ENCODE measurements around the gene TRIM50. TPM values are rescaled to one million over a fixed set of nuclear protein-coding genes. Genes with fewer than 3 reads are reported as not detected.
"Not testable (repeated sequence)": the region's sequence is repeated elsewhere in the genome, so short reads cannot be mapped to it uniquely, and the experiment has no call there.

Gene TRIM50
- total and polyA plus RNA-seq, 2 of the 4 experiments (the other 2 are of a cell fraction), result not detected

DNA sequence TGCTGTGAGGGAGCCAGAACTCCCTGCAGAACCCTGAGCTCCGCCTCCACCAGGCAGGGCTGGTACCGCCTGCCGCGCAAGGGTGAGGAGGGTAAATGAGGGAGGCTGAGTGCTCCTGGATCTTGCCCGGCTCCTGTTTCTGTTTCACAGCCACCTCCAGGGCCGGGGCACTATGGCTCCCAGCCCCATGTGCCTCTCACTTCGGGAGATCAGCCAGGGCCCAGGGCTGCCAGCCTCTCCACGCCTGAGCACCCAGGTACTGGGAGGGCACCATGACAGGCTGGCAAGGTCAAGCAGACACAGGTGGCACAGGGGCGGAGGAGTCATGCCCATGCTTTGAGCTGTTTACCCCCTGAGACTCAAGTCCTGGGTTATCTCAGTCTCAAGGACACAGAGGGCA is 8.3 kb downstream of the TRIM50 start:
- H3K79me1 ChIP-seq (ENCODE audit: low read depth in 1 of 2, low read length in 2 of 2); intact Hi-C loops (cut with micrococcal nuclease); in situ Hi-C loops (cut with MboI; ENCODE audit: low sequenced_read_pairs); H2BK5ac ChIP-seq (ENCODE audit: low read depth, low read length, poor library complexity, severe bottlenecking); H2AK9ac ChIP-seq (replicated peaks; ENCODE audit: low read depth, low read length, poor library complexity); H3K4me1 ChIP-seq (ENCODE audit: control insufficient read depth, insufficient read depth, low read length); dilution Hi-C loops (cut with HindIII; ENCODE audit: low sequenced_read_pairs, unreplicated experiment); H4K91ac ChIP-seq (ENCODE audit: insufficient read depth, low read depth, low read length); CTCF ChIA-PET; H3K23ac ChIP-seq (ENCODE audit: low read depth, low read length); H3K27me3 ChIP-seq (ENCODE audit: control insufficient read depth, insufficient read depth, low read length); ATAC-seq (ENCODE audit: low read depth); H2BK15ac ChIP-seq (ENCODE audit: low read depth, low read length); H2BK20ac ChIP-seq (ENCODE audit: low read depth, low read length); H2AFZ ChIP-seq (replicated peaks; ENCODE audit: low read length, poor library complexity); H4K5ac ChIP-seq (ENCODE audit: low read depth, low read length); BruUV-seq (replicated peaks); H3K18ac ChIP-seq (ENCODE audit: low read depth, low read length); H4K8ac ChIP-seq (ENCODE audit: low read depth in 2 of 2, low read length in 2 of 2); H3K4me3 ChIP-seq (ENCODE audit: insufficient read depth, low read depth, low read length); H2BK120ac ChIP-seq (ENCODE audit: low read depth, low read length); H3K9ac ChIP-seq (ENCODE audit: low read depth, low read length); H3K27ac ChIP-seq (ENCODE audit: insufficient read depth, low read length); DNase-seq; H2AK5ac ChIP-seq (ENCODE audit: low read depth, low read length); H3K4ac ChIP-seq (ENCODE audit: low read depth, low read length); H3K9me3 ChIP-seq (ENCODE audit: control insufficient read depth, insufficient read depth, low read length); H3K4me2 ChIP-seq (ENCODE audit: low read depth, low read length); H4K20me1 ChIP-seq (ENCODE audit: insufficient read depth, low read length); H3K9me1 ChIP-seq (ENCODE audit: insufficient read depth, low read length); H3K14ac ChIP-seq (replicated peaks; ENCODE audit: low read depth, low read length); POLR2A ChIA-PET (ENCODE audit: unreplicated experiment); H3K56ac ChIP-seq (ENCODE audit: extremely low read depth, insufficient read depth, low read length); H3K36me3 ChIP-seq (ENCODE audit: control insufficient read depth, insufficient read depth, low read length): not testable (repeated sequence)
- 94% methylated on average over 2 of the region's 9 CpGs; no CpG with 5 or more reads in 1 of the 2 experiments for WGBS, 2 experiments (ENCODE audit: extremely low coverage in 2 of 2, insufficient read length in 1 of 2)

DNA sequence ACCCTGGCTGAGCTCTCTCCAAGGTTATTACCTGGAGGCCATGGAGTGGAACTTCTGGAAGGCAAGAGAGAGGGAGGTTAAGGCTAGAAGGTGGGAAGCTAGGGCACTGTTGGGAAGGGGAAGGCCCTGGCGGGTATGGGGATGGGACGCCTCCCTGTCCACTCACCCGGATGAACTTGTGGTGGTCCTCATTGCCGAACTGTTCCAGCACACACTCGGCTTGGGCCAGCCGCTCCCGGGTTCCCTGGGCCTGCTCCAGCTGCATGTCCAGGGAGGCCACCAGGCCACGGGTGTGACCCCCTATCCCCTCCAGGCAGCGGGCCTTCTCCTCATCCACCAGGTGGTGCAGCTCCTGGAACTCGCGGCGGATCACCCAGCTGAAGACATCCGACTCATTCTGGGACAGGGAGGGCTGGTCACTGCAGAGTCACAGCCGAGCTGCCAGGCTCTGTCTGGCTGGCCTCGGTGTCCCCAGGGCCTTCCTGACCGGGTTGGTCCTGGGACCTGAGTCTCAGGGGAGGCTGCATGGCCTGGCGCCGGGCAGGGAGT is 9.2 kb downstream of the TRIM50 start:
- CTCF ChIA-PET; POLR2A ChIA-PET (ENCODE audit: unreplicated experiment): not testable (repeated sequence)
- WGBS, 2 experiments (ENCODE audit: extremely low coverage in 2 of 2, insufficient read length in 1 of 2), result no CpG with 5 or more reads among the region's 18 CpGs

More for the DNA sequence above, 9.2 kb downstream of the TRIM50 start:
- intact Hi-C loops (cut with micrococcal nuclease); H3K4ac ChIP-seq (ENCODE audit: low read depth, low read length); H2AFZ ChIP-seq (replicated peaks; ENCODE audit: low read length, poor library complexity); H2BK20ac ChIP-seq (ENCODE audit: low read depth, low read length); H2BK5ac ChIP-seq (ENCODE audit: low read depth, low read length, poor library complexity, severe bottlenecking); ATAC-seq (ENCODE audit: low read depth); H3K36me3 ChIP-seq (ENCODE audit: control insufficient read depth, insufficient read depth, low read length); H3K56ac ChIP-seq (ENCODE audit: extremely low read depth, insufficient read depth, low read length); H3K9me1 ChIP-seq (ENCODE audit: insufficient read depth, low read length); H2AK5ac ChIP-seq (ENCODE audit: low read depth, low read length); H2BK120ac ChIP-seq (ENCODE audit: low read depth, low read length); H3K23ac ChIP-seq (ENCODE audit: low read depth, low read length); H3K79me1 ChIP-seq (ENCODE audit: low read depth in 1 of 2, low read length in 2 of 2); DNase-seq; H3K9ac ChIP-seq (ENCODE audit: low read depth, low read length); in situ Hi-C loops (cut with MboI; ENCODE audit: low sequenced_read_pairs); H4K8ac ChIP-seq (ENCODE audit: low read depth in 2 of 2, low read length in 2 of 2); H2BK15ac ChIP-seq (ENCODE audit: low read depth, low read length); H3K4me3 ChIP-seq (ENCODE audit: insufficient read depth, low read depth, low read length); H3K14ac ChIP-seq (replicated peaks; ENCODE audit: low read depth, low read length); H3K4me2 ChIP-seq (ENCODE audit: low read depth, low read length); H4K91ac ChIP-seq (ENCODE audit: insufficient read depth, low read depth, low read length); H4K5ac ChIP-seq (ENCODE audit: low read depth, low read length); BruUV-seq (replicated peaks); H4K20me1 ChIP-seq (ENCODE audit: insufficient read depth, low read length); H3K4me1 ChIP-seq (ENCODE audit: control insufficient read depth, insufficient read depth, low read length); H3K27ac ChIP-seq (ENCODE audit: insufficient read depth, low read length); H2AK9ac ChIP-seq (replicated peaks; ENCODE audit: low read depth, low read length, poor library complexity); dilution Hi-C loops (cut with HindIII; ENCODE audit: low sequenced_read_pairs, unreplicated experiment); H3K18ac ChIP-seq (ENCODE audit: low read depth, low read length); H3K9me3 ChIP-seq (ENCODE audit: control insufficient read depth, insufficient read depth, low read length); H3K27me3 ChIP-seq (ENCODE audit: control insufficient read depth, insufficient read depth, low read length): not testable (repeated sequence)
